Hepatocyte (in vitro differentiated cells): ENCODE measurements around the gene SRP72. TPM values are rescaled to one million over a fixed set of nuclear protein-coding genes. Genes with fewer than 3 reads are reported as not detected.

Source experiments
- DNase-seq: peaks from one replicate; pipeline ENCODE4 v3.0.0-alpha.2; 2016; ENCODE audit warnings: low spot score
- H2AFZ ChIP-seq: fragments of 200-600 bp; sonication (generic); 2 replicates; pipeline ENCODE4 v1.6.0; 2016; ENCODE audit warnings: antibody characterized with exemption, mild to moderate bottlenecking
- H3K27ac ChIP-seq: fragments of 200-600 bp; sonication (generic); 2 replicates; pipeline ENCODE4 v1.5.1; 2016; ENCODE audit warnings: mild to moderate bottlenecking
- H3K27me3 ChIP-seq: fragments of 200-600 bp; sonication (generic); 2 replicates; pipeline ENCODE4 v1.6.1; 2016
- H3K36me3 ChIP-seq: fragments of 200-600 bp; sonication (generic); replicated peaks from 2 replicates; pipeline ENCODE4 v1.5.1; 2016; ENCODE audit warnings: low read depth; ENCODE audit not compliant: insufficient read depth
- H3K4me1 ChIP-seq: fragments of 200-600 bp; sonication (generic); 2 replicates; pipeline ENCODE4 v1.5.1; 2016; ENCODE audit warnings: mild to moderate bottlenecking, moderate library complexity; ENCODE audit not compliant: insufficient read depth
- H3K4me2 ChIP-seq: fragments of 200-600 bp; sonication (generic); 2 replicates; pipeline ENCODE4 v1.6.0; 2016
- H3K4me3 ChIP-seq: fragments of 200-600 bp; sonication (generic); 2 replicates; pipeline ENCODE4 v1.5.1; 2016; ENCODE audit warnings: mild to moderate bottlenecking
- H3K79me2 ChIP-seq: fragments of 200-600 bp; sonication (generic); 2 replicates; pipeline ENCODE4 v1.6.0; 2017; ENCODE audit warnings: mild to moderate bottlenecking
- H3K9me2 ChIP-seq: fragments of 200-600 bp; sonication (generic); replicated peaks from 2 replicates; pipeline ENCODE4 v1.6.0; 2017; ENCODE audit warnings: mild to moderate bottlenecking; ENCODE audit not compliant: insufficient read depth
- H3K9me3 ChIP-seq: fragments of 200-600 bp; sonication (generic); 2 replicates; pipeline ENCODE4 v1.5.1; 2016; ENCODE audit warnings: low read depth, mild to moderate bottlenecking
- H4K20me1 ChIP-seq: fragments of 200-600 bp; sonication (generic); 2 replicates; pipeline ENCODE4 v1.6.0; 2016; ENCODE audit warnings: mild to moderate bottlenecking; ENCODE audit not compliant: insufficient read depth, poor library complexity, severe bottlenecking
- CTCF ChIP-seq: fragments of 200-600 bp; sonication (generic); IDR thresholded peaks from 2 replicates; pipeline ENCODE4 v1.5.1; 2016; ENCODE audit warnings: antibody characterized with exemption, mild to moderate bottlenecking; ENCODE audit not compliant: poor library complexity
- EZH2 ChIP-seq: fragments of 200-600 bp; sonication (generic); IDR thresholded peaks from 2 replicates; pipeline ENCODE4 v1.6.1; 2016; ENCODE audit warnings: antibody characterized with exemption, mild to moderate bottlenecking, borderline replicate concordance
- EZH2phosphoT487 ChIP-seq: fragments of 200-600 bp; sonication (generic); IDR thresholded peaks from one replicate; pipeline ENCODE4 v1.6.1; 2018; ENCODE audit warnings: antibody characterized with exemption, mild to moderate bottlenecking, low read depth, moderate library complexity; ENCODE audit not compliant: unreplicated experiment, severe bottlenecking
- WGBS: methylation state at CpG from one replicate; pipeline ENCODE4 v1.1.6; 2016; ENCODE audit warnings: low lambda C conversion rate; ENCODE audit errors: missing lambda C conversion rate; 5-methylcytosine and 5-hydroxymethylcytosine counted together
- polyA plus RNA-seq: library from polyadenylated mRNA; unstranded; fragments of >200 nt; fragmentation: Nextera tagmentation; extraction: Ambion mirVana; gene quantifications from 2 replicates; pipeline ENCODE4 v1.2.1, GENCODE V29; 2016
- total RNA-seq: library from RNA; depleted of rRNA; stranded (reverse); fragments of >200 nt; gene quantifications from 2 replicates; pipeline ENCODE4 v1.2.3, GENCODE V29; 2014

Gene SRP72
- total and polyA plus RNA-seq, 2 experiments from 2014 or later = 58.8 to 79.4 TPM

DNA sequence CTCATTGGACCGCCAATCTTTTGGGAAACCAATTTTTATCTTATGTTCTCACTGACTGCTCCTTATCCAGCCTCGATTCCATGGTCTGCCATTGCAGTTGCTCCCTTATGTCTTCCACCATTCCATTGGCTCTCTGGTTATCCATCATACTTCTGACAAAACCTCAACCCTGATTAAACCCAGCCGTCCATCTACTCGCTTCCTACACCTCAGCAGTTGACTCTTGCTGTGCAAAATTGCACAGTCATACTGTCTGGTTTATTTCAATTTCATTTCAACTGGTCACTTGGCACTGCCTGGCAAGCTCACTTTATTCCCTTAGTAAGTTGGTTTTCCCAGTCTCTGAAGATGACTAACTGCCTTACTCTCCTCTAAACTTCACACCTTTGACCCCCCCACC is 64.4 kb downstream of the SRP72 start:
- Histone ChIP-seq H3K79me2 (no peaks in the 10 kb centered on the region), H3K4me1 (no peaks in the 10 kb centered on the region), H2AFZ (no peak overlapping the region), H4K20me1 (no peaks in the 10 kb centered on the region), H3K9me2 (no peaks in the 10 kb centered on the region), H3K9me3 (no peaks in the 10 kb centered on the region), H3K4me2 (no peak overlapping the region), H3K27me3 (peaks cover 9% of the 10 kb centered on the region), H3K27ac (no peak overlapping the region), H3K36me3 (no peaks in the 10 kb centered on the region), H3K4me3 (no peak overlapping the region)
- WGBS = 82% methylated on average over 4 of the region's 4 CpGs
- no peak for DNase-seq
- TF ChIP-seq CTCF = no peak
- TF ChIP-seq EZH2phosphoT487 = no peak
- TF ChIP-seq EZH2 = no peak

GRCh38 chr4:56532239-56532638 is 64.8 kb downstream of the SRP72 start:
- Histone ChIP-seq H3K4me3 (no peak overlapping the region), H3K27ac (no peak overlapping the region), H3K4me1 (no peaks in the 10 kb centered on the region), H3K36me3 (no peaks in the 10 kb centered on the region), H3K4me2 (no peak overlapping the region), H3K27me3 (peaks cover 9% of the 10 kb centered on the region), H4K20me1 (no peaks in the 10 kb centered on the region), H3K9me3 (no peaks in the 10 kb centered on the region), H3K79me2 (no peaks in the 10 kb centered on the region), H3K9me2 (no peaks in the 10 kb centered on the region), H2AFZ (no peak overlapping the region)
- no peak for TF ChIP-seq EZH2
- no peak for TF ChIP-seq CTCF
- TF ChIP-seq EZH2phosphoT487 = no peak
- DNase-seq = no peak
- 94% methylated on average over 2 of the region's 2 CpGs for WGBS

GRCh38 chr4:56535915-56536314 is 68.5 kb downstream of the SRP72 start:
- Histone ChIP-seq H4K20me1 (no peaks in the 10 kb centered on the region), H3K9me2 (no peaks in the 10 kb centered on the region), H2AFZ (no peak overlapping the region), H3K27me3 (peaks cover 9% of the 10 kb centered on the region), H3K4me1 (no peaks in the 10 kb centered on the region), H3K4me3 (no peak overlapping the region), H3K9me3 (no peaks in the 10 kb centered on the region), H3K4me2 (no peak overlapping the region), H3K79me2 (no peaks in the 10 kb centered on the region), H3K27ac (no peak overlapping the region), H3K36me3 (no peaks in the 10 kb centered on the region)
- 91% methylated on average over 7 of the region's 7 CpGs for WGBS
- no peak for DNase-seq
- TF ChIP-seq CTCF (no peak), EZH2phosphoT487 (no peak), EZH2 (no peak)

- no peaks in the 10 kb centered on the region for H3K36me3 ChIP-seq
- no peaks in the 10 kb centered on the region for H3K79me2 ChIP-seq
- H2AFZ ChIP-seq = no peak overlapping the region
- H3K9me2 ChIP-seq = no peaks in the 10 kb centered on the region
- H3K4me2 ChIP-seq = no peak overlapping the region
- no peaks in the 10 kb centered on the region for H3K4me1 ChIP-seq
- H3K4me3 ChIP-seq = no peak overlapping the region
- H3K9me3 ChIP-seq = no peaks in the 10 kb centered on the region
- no peak for DNase-seq
- H4K20me1 ChIP-seq = no peaks in the 10 kb centered on the region
- no peak overlapping the region for H3K27ac ChIP-seq
- no peak for TF ChIP-seq EZH2
- TF ChIP-seq CTCF = no peak
- no peak for TF ChIP-seq EZH2phosphoT487
- WGBS = 100% methylated on average over 1 of the region's 1 CpG
- peaks cover 6% of the 10 kb centered on the region for H3K27me3 ChIP-seq
Measured at GRCh38 chr4:56537147-56537546, 69.7 kb downstream of the SRP72 start.
